GM23338 (cell line): ENCODE results near the gene MBNL1. TPM values are rescaled to one million over a fixed set of nuclear protein-coding genes. Genes with fewer than 3 reads are reported as not detected.

Experiments used
- ATAC-seq: fragments of 200-7000 bp; cut with Tn5 transposase; 3 replicates; pipeline ENCODE4 v1.9.1; 2020
- DNase-seq: peaks from one replicate; pipeline ENCODE4 v3.0.0-alpha.2; 2015; ENCODE audit warnings: low spot score
- H2AFZ ChIP-seq: fragments of 200-600 bp; sonication (generic); 2 replicates; pipeline ENCODE4 v1.8.0; 2016; ENCODE audit warnings: antibody characterized with exemption, mild to moderate bottlenecking, moderate library complexity
- H3F3A ChIP-seq: fragments of 200-600 bp; sonication (generic); replicated peaks from 2 replicates; pipeline ENCODE4 v1.8.0; 2017; ENCODE audit warnings: antibody characterized with exemption, mixed run types, low read depth
- H3K27ac ChIP-seq: fragments of 200-600 bp; sonication (generic); 2 replicates; pipeline ENCODE4 v1.6.1; 2016; ENCODE audit warnings: low read depth
- H3K27me3 ChIP-seq: fragments of 200-600 bp; sonication (generic); 2 replicates; pipeline ENCODE4 v1.8.0; 2016; ENCODE audit warnings: mild to moderate bottlenecking, mixed run types, moderate library complexity; ENCODE audit not compliant: insufficient read depth
- H3K36me3 ChIP-seq: fragments of 200-600 bp; sonication (generic); 2 replicates; pipeline ENCODE4 v1.8.0; 2016; ENCODE audit warnings: mild to moderate bottlenecking; ENCODE audit not compliant: insufficient read depth
- H3K4me1 ChIP-seq: fragments of 200-600 bp; sonication (generic); 2 replicates; pipeline ENCODE4 v1.8.0; 2016; ENCODE audit warnings: mild to moderate bottlenecking, moderate library complexity; ENCODE audit not compliant: insufficient read depth
- H3K4me2 ChIP-seq: fragments of 200-600 bp; sonication (generic); 2 replicates; pipeline ENCODE4 v1.7.1; 2017; ENCODE audit warnings: mixed run types
- H3K4me3 ChIP-seq: fragments of 200-600 bp; sonication (generic); 2 replicates; pipeline ENCODE4 v1.6.1; 2016; ENCODE audit warnings: mixed run types
- H3K79me2 ChIP-seq: fragments of 200-600 bp; sonication (generic); replicated peaks from 2 replicates; pipeline ENCODE4 v1.8.0; 2017; ENCODE audit warnings: mild to moderate bottlenecking; ENCODE audit not compliant: insufficient read depth
- H3K9me2 ChIP-seq: fragments of 200-600 bp; sonication (generic); 2 replicates; pipeline ENCODE4 v1.8.0; 2017; ENCODE audit not compliant: insufficient read depth
- H4K20me1 ChIP-seq: fragments of 200-600 bp; sonication (generic); replicated peaks from 2 replicates; pipeline ENCODE4 v1.8.0; 2017; ENCODE audit warnings: mild to moderate bottlenecking; ENCODE audit not compliant: insufficient read depth
- H3K27ac Mint-ChIP-seq: 2 replicates; pipeline ENCODE4 v1.8.0; 2020; ENCODE audit warnings: inconsistent platforms, mild to moderate bottlenecking, moderate library complexity, mixed read lengths
- H3K27me3 Mint-ChIP-seq: 3 replicates; pipeline ENCODE4 v1.8.0; 2022; ENCODE audit warnings: low read depth, mild to moderate bottlenecking, moderate library complexity, mixed read lengths, inconsistent platforms; ENCODE audit not compliant: insufficient read depth, poor library complexity
- H3K36me3 Mint-ChIP-seq: 3 replicates; pipeline ENCODE4 v1.8.0; 2021; ENCODE audit warnings: low read depth, mild to moderate bottlenecking, inconsistent platforms, moderate library complexity, mixed read lengths
- H3K4me1 Mint-ChIP-seq: 3 replicates; pipeline ENCODE4 v1.8.0; 2020; ENCODE audit warnings: mild to moderate bottlenecking, inconsistent platforms, mixed read lengths
- H3K4me3 Mint-ChIP-seq: 3 replicates; pipeline ENCODE4 v1.8.0; 2021; ENCODE audit warnings: moderate library complexity, mild to moderate bottlenecking, inconsistent platforms, mixed read lengths
- H3K9me3 Mint-ChIP-seq: 3 replicates; pipeline ENCODE4 v1.8.0; 2020; ENCODE audit warnings: moderate library complexity, mild to moderate bottlenecking, inconsistent platforms, mixed read lengths
- CREB1 ChIP-seq: fragments of 250-450 bp; sonication (Bioruptor Pico); IDR thresholded peaks from 2 replicates; pipeline ENCODE4 v1.5.0; 2020; ENCODE audit warnings: low read depth, mild to moderate bottlenecking, moderate library complexity
- EZH2phosphoT487 ChIP-seq: fragments of 200-600 bp; sonication (generic); IDR thresholded peaks from one replicate; pipeline ENCODE4 v1.8.1; 2018; ENCODE audit warnings: antibody characterized with exemption; ENCODE audit not compliant: unreplicated experiment
- JUNB ChIP-seq: IDR thresholded peaks from one replicate; pipeline ENCODE4 v1.6.1; 2016; ENCODE audit warnings: antibody characterized with exemption; ENCODE audit not compliant: unreplicated experiment
- NANOG ChIP-seq: IDR thresholded peaks from 2 replicates; pipeline ENCODE4 v1.6.1; 2016; ENCODE audit warnings: antibody characterized with exemption, borderline replicate concordance
- ZNF114 ChIP-seq: fragments of 250-450 bp; sonication (Bioruptor Pico); IDR thresholded peaks from 2 replicates; pipeline ENCODE4 v1.5.0; 2020; ENCODE audit warnings: mild to moderate bottlenecking, moderate library complexity
- ZNF331 ChIP-seq: fragments of 250-450 bp; sonication (Bioruptor Pico); IDR thresholded peaks from 2 replicates; pipeline ENCODE4 v1.5.0; 2020; ENCODE audit warnings: low read depth, mild to moderate bottlenecking, moderate library complexity
- ZNF462 ChIP-seq: fragments of 250-450 bp; sonication (Bioruptor Pico); IDR thresholded peaks from 2 replicates; pipeline ENCODE4 v1.5.0; 2020; ENCODE audit warnings: mild to moderate bottlenecking, moderate library complexity
- polyA plus RNA-seq: library from polyadenylated mRNA; unstranded; fragments of >200 nt; fragmentation: Nextera tagmentation; extraction: Ambion mirVana; gene quantifications from 2 replicates; pipeline ENCODE4 v1.2.1, GENCODE V29; 2016
- total RNA-seq: library from RNA; depleted of rRNA; stranded (reverse); fragments of >200 nt; shearing (Covaris generic); gene quantifications from 2 replicates; pipeline ENCODE4 v1.2.3, GENCODE V29; 2014

Gene MBNL1
- total and polyA plus RNA-seq, 2 experiments from 2014 or later, result 9.4 to 23.2 TPM

DNA sequence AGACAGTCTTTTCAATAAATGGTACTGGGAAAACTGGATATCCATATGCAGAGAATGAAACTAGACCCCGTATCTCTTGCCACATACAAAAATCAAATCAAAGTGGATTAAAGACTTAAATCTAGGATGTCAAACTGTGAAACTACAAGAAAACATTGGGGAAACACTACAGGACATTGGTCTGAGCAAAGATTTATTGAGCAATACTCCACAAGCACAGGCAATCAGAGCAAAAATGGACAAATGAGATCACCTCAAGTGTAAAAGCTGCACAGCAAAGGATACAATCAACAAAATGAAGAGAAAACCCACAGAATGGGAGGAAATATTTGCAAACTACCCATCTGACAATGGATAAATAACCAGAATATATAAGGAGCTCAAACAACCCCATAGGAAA, 38.4 kb upstream of the MBNL1 start (continued):
- TF ChIP-seq ZNF462 (CRISPR knock-in tag) (no peak), ZNF114 (no peak)

GRCh38 chr3:152232001-152232400, 36.7 kb upstream of the MBNL1 start:
- TF ChIP-seq EZH2phosphoT487 (no peak), NANOG (no peak), JUNB (no peak), CREB1 (CRISPR knock-in tag) (no peak), ZNF331 (no peak)
- Histone ChIP-seq H3K27me3 (no peaks in the 10 kb centered on the region), H3K4me3 (no peak overlapping the region), H3K79me2 (no peaks in the 10 kb centered on the region), H3K4me1 (no peaks in the 10 kb centered on the region), H3K27ac (no peak overlapping the region), H3K36me3 (no peaks in the 10 kb centered on the region), H2AFZ (no peak overlapping the region), H3K4me2 (no peak overlapping the region), H3K9me2 (no peaks in the 10 kb centered on the region), H4K20me1 (no peaks in the 10 kb centered on the region), H3F3A (no peaks in the 10 kb centered on the region)
- DNase-seq (no peak), ATAC-seq (no peak)
- Mint-ChIP-seq H3K27ac (no peak overlapping the region), H3K36me3 (no peaks in the 10 kb centered on the region), H3K4me1 (peaks cover 2% of the 10 kb centered on the region; the same call in 2 of the 3 replicates), H3K4me3 (no peak overlapping the region), H3K9me3 (no peaks in the 10 kb centered on the region), H3K27me3 (peaks cover 1% of the 10 kb centered on the region)
